ENCODE measurements around the gene TAP2.

Gene TAP2

GRCh38 chr6:32867022-32867477 lies 28.5 kb upstream of the TAP2 start:
- no peak for DNase-seq (ENCODE audit: low read depth, low spot score)
- ChIA-PET CTCF (interaction anchor here (0.9 to 18.1 kb wide), 26 partner anchors 9 to 457 kb away, joined by 3 to 402 read pairs (median 12); partner anchors contain the start of genes BRD2, HLA-DMA, PSMB8 and PSMB9), POLR2A (interaction anchor here (1.8 kb wide), 1 partner anchor 29 kb away, joined by 5 read pairs; the partner anchor contains the start of gene TAP2)
- no peak overlapping the region for H3K4me3 ChIP-seq (ENCODE audit: low read depth, low read length)
- TF ChIP-seq CTCF (IDR thresholded peaks at IDR 0.05; ENCODE audit: insufficient read depth, low read length, missing control alignments), result no peak

- no peak overlapping the region for H3K4me3 ChIP-seq (ENCODE audit: low read depth, low read length)
- DNase-seq (ENCODE audit: low read depth, low spot score), result no peak
- CTCF ChIA-PET, result interaction anchor here (1.0 to 18.1 kb wide), 4 partner anchors 8 to 46 kb away, joined by 3 to 402 read pairs (median 102); partner anchors contain the start of genes PSMB8, PSMB9, TAP1 and TAP2
- POLR2A ChIA-PET, result no interaction called here
- no peak for TF ChIP-seq CTCF (IDR thresholded peaks at IDR 0.05; ENCODE audit: insufficient read depth, low read length, missing control alignments)
These were observed 27.3 kb upstream of the TAP2 start for GRCh38 chr6:32865724-32866443.

- TF ChIP-seq CTCF (IDR thresholded peaks at IDR 0.05; ENCODE audit: insufficient read depth, low read length, missing control alignments), result no peak
- ChIA-PET POLR2A (no interaction called here), CTCF (interaction anchor here (1.0 to 9.9 kb wide), 4 partner anchors 5 to 24 kb away, joined by 3 to 199 read pairs (median 18); partner anchors contain the start of genes PSMB9, TAP1 and TAP2)
- H3K4me3 ChIP-seq (ENCODE audit: low read depth, low read length), result no peak overlapping the region
- DNase-seq (ENCODE audit: low read depth, low spot score), result no peak
These were observed 24.2 kb upstream of the TAP2 start for GRCh38 chr6:32862725-32863124.

GRCh38 chr6:32860674-32861073 lies 22.1 kb upstream of the TAP2 start:
- ChIA-PET CTCF (interaction anchor here (0.8 to 9.6 kb wide), 10 partner anchors 7 to 388 kb away, joined by 3 to 313 read pairs (median 4); partner anchors contain the start of genes PSMB8 and TAP2), POLR2A (no interaction called here)
- H3K4me3 ChIP-seq (ENCODE audit: low read depth, low read length), result no peak overlapping the region
- TF ChIP-seq CTCF (IDR thresholded peaks at IDR 0.05; ENCODE audit: insufficient read depth, low read length, missing control alignments), result no peak
- no peak for DNase-seq (ENCODE audit: low read depth, low spot score)

- ChIA-PET POLR2A (interaction anchor here (0.6 kb wide), 1 partner anchor 120 kb away, joined by 3 read pairs; no protein-coding TSS in a partner anchor), CTCF (interaction anchor here (1.3 to 9.6 kb wide), 5 partner anchors 8 to 95 kb away, joined by 3 to 313 read pairs (median 9); partner anchors contain the start of genes HLA-DMA, PSMB8 and TAP2)
- no peak for DNase-seq (ENCODE audit: low read depth, low spot score)
- H3K4me3 ChIP-seq (ENCODE audit: low read depth, low read length), result no peak overlapping the region
- no peak for TF ChIP-seq CTCF (IDR thresholded peaks at IDR 0.05; ENCODE audit: insufficient read depth, low read length, missing control alignments)
These were observed 19.7 kb upstream of the TAP2 start for GRCh38 chr6:32858194-32858593.

Data from AG04449 (cell line).